HEK293 (cell line): ENCODE measurements around the gene ADCY4.

ENCODE experiments used
- ZNF146 ChIP-seq: fragments of 450-650 bp; formaldehyde crosslinking; IDR thresholded peaks from 2 replicates; pipeline ENCODE4 v1.5.1; 2016; ENCODE audit warnings: missing biosample characterization, missing genetic modification characterization
- ZNF239 ChIP-seq: fragments of 450-650 bp; formaldehyde crosslinking; IDR thresholded peaks from 2 replicates; pipeline ENCODE4 v1.5.1; 2016; ENCODE audit warnings: missing biosample characterization, missing genetic modification characterization
- ZNF76 ChIP-seq: fragments of 450-650 bp; formaldehyde crosslinking; IDR thresholded peaks from 2 replicates; pipeline ENCODE4; 2016; ENCODE audit warnings: low read depth, missing biosample characterization, missing genetic modification characterization, borderline replicate concordance
- TF ChIP-seq, protein P1 (sequence below): fragments of 450-650 bp; formaldehyde crosslinking; IDR thresholded peaks from 2 replicates; pipeline ENCODE4 v1.5.0; 2017; ENCODE audit warnings: missing biosample characterization, missing genetic modification characterization, borderline replicate concordance
- TF ChIP-seq, protein P2 (sequence below): fragments of 450-650 bp; formaldehyde crosslinking; IDR thresholded peaks from 2 replicates; pipeline ENCODE4 v1.5.1; 2016; ENCODE audit warnings: missing biosample characterization, missing genetic modification characterization
- TF ChIP-seq, protein P3 (sequence below): fragments of 450-650 bp; formaldehyde crosslinking; IDR thresholded peaks from 2 replicates; pipeline ENCODE4 v1.5.1; 2016; ENCODE audit warnings: missing biosample characterization, missing genetic modification characterization

DNA sequence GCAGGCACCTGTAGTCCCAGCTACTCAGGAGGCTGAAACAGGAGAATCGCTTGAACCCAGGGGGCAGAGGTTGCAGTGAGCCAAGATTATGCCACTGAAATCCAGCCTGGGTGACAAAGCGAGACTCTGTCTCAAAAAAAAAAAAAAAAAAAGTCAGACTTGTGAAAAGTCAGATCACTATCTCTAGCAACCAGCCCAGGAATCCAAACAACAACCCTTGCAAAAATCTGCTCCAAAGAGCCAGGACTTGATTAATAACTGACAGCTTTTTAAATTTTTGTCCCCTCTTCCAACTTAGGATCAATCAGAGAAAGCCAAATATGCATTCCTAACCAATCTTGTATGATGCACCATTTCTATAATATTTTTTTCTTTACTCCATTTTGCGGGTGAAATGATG lies 25.4 kb upstream of the ADCY4 start:
- TF ChIP-seq ZNF76 (no peak), ZNF239 (tag by site-specific recombination) (no peak), ZNF146 (tag by site-specific recombination) (no peak)
- TF ChIP-seq, protein P1, sequence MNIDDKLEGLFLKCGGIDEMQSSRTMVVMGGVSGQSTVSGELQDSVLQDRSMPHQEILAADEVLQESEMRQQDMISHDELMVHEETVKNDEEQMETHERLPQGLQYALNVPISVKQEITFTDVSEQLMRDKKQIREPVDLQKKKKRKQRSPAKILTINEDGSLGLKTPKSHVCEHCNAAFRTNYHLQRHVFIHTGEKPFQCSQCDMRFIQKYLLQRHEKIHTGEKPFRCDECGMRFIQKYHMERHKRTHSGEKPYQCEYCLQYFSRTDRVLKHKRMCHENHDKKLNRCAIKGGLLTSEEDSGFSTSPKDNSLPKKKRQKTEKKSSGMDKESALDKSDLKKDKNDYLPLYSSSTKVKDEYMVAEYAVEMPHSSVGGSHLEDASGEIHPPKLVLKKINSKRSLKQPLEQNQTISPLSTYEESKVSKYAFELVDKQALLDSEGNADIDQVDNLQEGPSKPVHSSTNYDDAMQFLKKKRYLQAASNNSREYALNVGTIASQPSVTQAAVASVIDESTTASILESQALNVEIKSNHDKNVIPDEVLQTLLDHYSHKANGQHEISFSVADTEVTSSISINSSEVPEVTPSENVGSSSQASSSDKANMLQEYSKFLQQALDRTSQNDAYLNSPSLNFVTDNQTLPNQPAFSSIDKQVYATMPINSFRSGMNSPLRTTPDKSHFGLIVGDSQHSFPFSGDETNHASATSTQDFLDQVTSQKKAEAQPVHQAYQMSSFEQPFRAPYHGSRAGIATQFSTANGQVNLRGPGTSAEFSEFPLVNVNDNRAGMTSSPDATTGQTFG (tag by site-specific recombination), result no peak
- TF ChIP-seq, protein P2, sequence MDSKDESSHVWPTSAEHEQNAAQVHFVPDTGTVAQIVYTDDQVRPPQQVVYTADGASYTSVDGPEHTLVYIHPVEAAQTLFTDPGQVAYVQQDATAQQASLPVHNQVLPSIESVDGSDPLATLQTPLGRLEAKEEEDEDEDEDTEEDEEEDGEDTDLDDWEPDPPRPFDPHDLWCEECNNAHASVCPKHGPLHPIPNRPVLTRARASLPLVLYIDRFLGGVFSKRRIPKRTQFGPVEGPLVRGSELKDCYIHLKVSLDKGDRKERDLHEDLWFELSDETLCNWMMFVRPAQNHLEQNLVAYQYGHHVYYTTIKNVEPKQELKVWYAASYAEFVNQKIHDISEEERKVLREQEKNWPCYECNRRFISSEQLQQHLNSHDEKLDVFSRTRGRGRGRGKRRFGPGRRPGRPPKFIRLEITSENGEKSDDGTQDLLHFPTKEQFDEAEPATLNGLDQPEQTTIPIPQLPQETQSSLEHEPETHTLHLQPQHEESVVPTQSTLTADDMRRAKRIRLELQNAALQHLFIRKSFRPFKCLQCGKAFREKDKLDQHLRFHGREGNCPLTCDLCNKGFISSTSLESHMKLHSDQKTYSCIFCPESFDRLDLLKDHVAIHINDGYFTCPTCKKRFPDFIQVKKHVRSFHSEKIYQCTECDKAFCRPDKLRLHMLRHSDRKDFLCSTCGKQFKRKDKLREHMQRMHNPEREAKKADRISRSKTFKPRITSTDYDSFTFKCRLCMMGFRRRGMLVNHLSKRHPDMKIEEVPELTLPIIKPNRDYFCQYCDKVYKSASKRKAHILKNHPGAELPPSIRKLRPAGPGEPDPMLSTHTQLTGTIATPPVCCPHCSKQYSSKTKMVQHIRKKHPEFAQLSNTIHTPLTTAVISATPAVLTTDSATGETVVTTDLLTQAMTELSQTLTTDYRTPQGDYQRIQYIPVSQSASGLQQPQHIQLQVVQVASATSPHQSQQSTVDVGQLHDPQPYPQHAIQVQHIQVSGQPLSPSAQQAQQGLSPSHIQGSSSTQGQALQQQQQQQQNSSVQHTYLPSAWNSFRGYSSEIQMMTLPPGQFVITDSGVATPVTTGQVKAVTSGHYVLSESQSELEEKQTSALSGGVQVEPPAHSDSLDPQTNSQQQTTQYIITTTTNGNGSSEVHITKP (tag by site-specific recombination), result no peak
- TF ChIP-seq, protein P3, sequence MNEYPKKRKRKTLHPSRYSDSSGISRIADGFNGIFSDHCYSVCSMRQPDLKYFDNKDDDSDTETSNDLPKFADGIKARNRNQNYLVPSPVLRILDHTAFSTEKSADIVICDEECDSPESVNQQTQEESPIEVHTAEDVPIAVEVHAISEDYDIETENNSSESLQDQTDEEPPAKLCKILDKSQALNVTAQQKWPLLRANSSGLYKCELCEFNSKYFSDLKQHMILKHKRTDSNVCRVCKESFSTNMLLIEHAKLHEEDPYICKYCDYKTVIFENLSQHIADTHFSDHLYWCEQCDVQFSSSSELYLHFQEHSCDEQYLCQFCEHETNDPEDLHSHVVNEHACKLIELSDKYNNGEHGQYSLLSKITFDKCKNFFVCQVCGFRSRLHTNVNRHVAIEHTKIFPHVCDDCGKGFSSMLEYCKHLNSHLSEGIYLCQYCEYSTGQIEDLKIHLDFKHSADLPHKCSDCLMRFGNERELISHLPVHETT, result no peak
